Fibroblast of mammary gland (primary cell): ENCODE measurements around the gene TUBGCP6.
"Not testable (repeated sequence)": the region's sequence is repeated elsewhere in the genome, so short reads cannot be mapped to it uniquely, and the experiment has no call there.

Source experiments
- DNase-seq: peaks from one replicate; pipeline ENCODE4 v3.0.0-alpha.2; 2010; ENCODE audit warnings: low read depth
- H3K4me3 ChIP-seq: 2 replicates; pipeline ENCODE4 v1.5.1; 2011; ENCODE audit warnings: low read depth, mild to moderate bottlenecking, low read length, moderate library complexity; ENCODE audit not compliant: control insufficient read depth
- CTCF ChIP-seq: conservative IDR thresholded peaks from 2 replicates; pipeline ENCODE4 v1.5.1; 2011; ENCODE audit warnings: low read depth, low read length, inconsistent platforms; ENCODE audit not compliant: control insufficient read depth, insufficient read depth

Gene TUBGCP6

DNA sequence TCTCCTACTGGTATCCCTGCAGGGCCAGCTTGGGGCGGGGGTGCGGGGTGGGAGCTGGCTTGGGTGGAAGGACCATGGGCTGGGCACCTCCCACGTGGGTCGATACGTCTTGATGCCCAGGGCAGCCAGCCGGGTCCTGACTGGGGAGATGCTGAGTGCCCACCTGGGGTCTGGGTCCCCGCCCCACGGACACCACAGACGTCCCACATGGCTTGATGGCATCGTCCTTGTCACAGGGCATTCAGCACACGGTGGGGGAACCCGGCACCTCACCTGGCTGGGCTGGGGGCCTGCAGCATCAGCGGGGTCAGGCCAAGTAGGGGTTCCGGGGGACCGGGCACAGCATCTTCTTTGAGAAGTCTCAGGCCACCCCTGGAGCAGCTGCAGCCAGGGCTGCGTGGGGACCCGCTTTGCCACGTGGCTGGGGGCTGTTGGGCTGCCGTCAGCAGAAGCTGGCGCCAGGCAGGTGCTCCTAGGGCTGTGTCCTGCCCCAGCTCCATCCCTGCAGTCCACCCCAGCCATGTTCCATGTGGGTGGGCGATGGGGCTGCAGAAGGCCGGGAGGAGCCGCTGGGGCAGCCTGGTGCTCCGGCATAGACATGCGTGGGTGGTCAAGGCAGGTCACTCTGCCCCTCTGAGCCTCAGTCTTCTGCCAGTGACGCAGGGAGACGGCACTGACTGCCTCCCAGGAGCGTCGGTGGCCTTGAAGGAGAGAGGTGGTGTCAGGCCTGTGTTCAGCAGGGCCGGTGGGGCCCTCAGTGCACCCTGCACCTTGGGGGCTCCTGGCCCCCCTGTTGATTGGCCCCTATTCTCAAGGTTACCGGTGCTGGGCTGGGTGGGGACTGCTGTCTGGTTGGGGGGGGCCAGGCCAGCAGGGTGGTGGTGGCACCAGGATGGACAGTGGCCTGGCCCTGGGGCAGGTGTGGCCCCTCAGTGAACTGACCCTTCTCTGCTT lies 35.6 kb downstream of the TUBGCP6 start:
- H3K4me3 ChIP-seq: no peak overlapping the region
- no peak for TF ChIP-seq CTCF
- DNase-seq: no peak

GRCh38 chr22:50208430-50208938 lies 36.3 kb downstream of the TUBGCP6 start:
- no peak for TF ChIP-seq CTCF
- no peak for DNase-seq
- H3K4me3 ChIP-seq: no peak overlapping the region

DNA sequence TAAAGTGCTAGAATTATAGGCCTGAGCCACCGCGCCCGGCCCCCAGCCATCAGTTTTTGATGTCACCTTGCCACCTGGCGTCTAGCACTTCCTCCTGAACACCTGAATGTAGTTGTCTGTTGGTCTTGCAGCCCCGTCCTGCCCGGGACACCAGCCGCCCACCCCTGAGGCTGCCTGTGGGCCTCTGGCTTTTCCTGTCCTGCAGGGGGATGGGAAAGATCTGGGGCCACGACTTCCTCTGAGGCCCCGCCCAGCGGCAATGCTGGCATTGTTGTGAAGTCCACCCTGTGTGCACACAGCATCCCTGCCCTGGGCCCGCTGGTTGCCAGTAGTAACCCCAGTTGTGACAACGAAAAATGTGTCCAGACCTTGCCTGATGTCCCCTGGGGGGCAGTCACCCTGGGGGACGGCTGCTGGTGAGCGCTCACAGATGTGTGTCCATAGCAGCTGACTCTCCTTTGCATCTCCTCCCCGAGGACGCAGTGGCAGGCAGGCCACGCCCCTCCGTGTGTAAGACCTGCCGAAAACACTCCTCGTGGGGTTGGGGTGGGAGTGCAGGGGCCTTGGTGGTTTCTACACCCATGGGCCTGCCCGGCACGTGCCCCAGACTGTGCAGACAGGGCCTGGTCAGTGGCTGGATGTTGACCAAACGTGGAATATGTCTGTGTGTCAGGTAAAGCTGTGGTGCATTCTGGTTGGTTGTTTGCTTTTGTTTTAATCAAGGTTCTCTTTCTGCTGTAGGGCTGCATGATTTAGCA lies 37.3 kb downstream of the TUBGCP6 start:
- no peak overlapping the region for H3K4me3 ChIP-seq
- no peak for TF ChIP-seq CTCF
- no peak for DNase-seq

DNA sequence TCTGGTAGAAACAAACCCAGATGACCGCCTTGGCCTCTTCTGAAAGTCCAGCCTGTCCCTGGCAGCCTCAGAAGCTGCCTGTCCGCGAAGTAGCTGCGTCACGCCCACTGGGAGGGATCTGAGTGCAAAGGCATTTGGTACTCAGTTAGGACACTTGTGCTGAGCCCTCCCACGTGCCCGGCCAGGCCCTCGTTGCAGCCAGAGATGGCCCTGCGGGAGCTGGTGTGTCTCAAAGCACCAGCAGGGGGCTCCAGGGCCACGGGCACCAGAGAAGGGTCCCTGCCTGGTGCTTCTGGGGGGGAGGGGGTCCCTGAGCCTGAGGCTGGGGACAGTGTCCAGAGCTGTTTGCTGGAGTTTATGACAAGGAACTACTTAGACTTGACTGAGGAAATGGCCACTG lies 38.2 kb downstream of the TUBGCP6 start:
- peak; percentile 76 for DNase-seq
- H3K4me3 ChIP-seq: no peak overlapping the region
- TF ChIP-seq CTCF: peak; percentile 47

DNA sequence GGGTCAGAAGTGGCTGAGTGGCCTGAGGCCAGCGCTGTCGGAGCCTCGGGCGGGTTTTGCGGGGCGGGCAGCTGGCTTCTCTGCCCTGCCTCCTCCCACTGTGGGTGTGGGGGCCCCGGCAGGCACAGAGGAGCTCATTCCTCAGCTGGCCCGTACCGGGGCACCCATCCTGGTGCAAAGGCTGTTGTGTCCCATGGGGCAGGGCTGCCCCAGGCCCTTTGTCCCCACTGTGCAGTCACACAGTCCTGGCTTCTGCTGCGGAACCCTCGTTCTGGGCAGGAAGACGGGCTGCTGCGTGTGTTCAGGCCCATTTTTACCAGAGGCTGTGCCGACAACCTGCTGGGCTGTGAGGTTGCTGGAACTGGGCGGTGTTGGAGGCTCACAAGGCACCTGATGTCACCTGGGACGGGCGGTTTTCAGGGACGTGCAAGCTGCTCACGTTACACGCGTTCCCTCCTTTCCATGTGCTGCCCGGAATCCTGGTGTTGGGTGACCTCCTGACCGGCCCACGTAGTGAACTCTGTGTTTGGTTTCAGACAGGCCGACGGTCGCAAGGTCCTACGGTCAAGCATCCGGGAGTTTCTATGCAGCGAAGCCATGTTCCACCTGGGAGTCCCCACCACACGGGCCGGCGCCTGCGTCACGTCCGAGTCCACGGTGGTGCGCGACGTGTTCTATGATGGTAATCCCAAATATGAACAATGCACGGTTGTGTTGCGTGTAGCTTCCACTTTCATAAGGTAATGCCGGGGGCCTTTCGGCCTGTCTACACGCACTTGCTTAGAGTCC lies 38.8 kb downstream of the TUBGCP6 start:
- DNase-seq: no peak
- TF ChIP-seq CTCF: no peak
- no peak overlapping the region for H3K4me3 ChIP-seq

GRCh38 chr22:50204998-50205397 lies 39.8 kb downstream of the TUBGCP6 start:
- DNase-seq, H3K4me3 ChIP-seq: not testable (repeated sequence)
